Activated CD8-positive, alpha-beta memory T cell treated with anti-CD3 and anti-CD28 coated beads, Interleukin-2, amount 50 U/mL, for 4 hours (primary cell): ENCODE measurements around the gene SPANXN1.
"Not testable (repeated sequence)": the region's sequence is repeated elsewhere in the genome, so short reads cannot be mapped to it uniquely, and the experiment has no call there.

Experiments used
- DNase-seq: peaks from one replicate; pipeline ENCODE4 v3.0.0-alpha.2; 2020

Gene SPANXN1, protein sequence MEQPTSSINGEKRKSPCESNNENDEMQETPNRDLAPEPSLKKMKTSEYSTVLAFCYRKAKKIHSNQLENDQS

GRCh38 chrX:145247203-145247602, at the start of gene SPANXN1:
SPANXN1 (plus strand) TSS chrX:145247503; CDS start chrX:145247587, 84 bp downstream.
- DNase-seq: not testable (repeated sequence)

DNA sequence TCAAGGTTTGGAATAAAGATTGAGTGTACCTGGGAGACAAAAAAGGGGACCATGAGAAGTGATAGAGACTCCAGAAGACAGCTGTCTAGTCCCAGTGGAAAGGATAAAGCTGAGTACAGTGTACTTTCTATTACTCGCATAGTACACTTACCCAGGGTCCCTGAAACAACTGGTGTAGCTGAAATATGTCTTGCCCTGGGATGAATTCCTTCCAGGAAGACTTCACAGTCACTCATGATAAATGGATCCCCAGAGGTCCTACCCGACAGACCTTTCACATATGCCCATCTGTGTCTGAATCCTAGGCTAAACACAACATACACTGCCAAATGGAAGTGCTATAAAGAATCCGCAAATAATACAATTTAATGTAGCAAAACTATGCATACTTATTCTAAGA, 48.2 kb upstream of the SPANXN1 start:
- no peak for DNase-seq

- no peak for DNase-seq
Observed at GRCh38 chrX:145213504-145213903, 33.8 kb upstream of the SPANXN1 start.

DNA sequence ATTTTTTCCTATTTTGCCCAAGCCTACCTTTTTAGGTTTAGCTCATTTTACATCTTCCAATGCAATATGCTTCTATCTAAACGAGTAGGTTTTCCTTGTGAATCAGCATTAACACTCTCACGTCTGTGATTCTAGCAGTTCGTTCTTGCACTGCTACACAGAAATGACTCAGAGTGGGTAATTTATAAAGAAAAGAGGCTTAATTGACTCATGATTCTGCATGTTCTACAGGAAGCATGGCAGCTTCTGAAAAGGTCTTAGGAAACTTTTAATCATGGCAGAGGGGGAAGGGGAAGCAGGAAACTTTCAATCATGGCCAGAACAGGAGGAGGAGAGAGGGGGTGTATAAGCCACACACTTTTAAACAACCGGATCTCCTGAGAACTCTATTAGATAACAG, 44.9 kb downstream of the SPANXN1 start:
- DNase-seq: no peak
